Measurements from ENCODE around the gene NEO1. TPM values are rescaled to one million over a fixed set of nuclear protein-coding genes. Genes with fewer than 3 reads are reported as not detected.

The NEO1 gene
- total and polyA plus RNA-seq, 9 of the 15 experiments (the other 6 are each of a cell fraction or from before 2014, with no cell fraction given) = 0.08 to 1.7 (median 0.48) TPM

DNA sequence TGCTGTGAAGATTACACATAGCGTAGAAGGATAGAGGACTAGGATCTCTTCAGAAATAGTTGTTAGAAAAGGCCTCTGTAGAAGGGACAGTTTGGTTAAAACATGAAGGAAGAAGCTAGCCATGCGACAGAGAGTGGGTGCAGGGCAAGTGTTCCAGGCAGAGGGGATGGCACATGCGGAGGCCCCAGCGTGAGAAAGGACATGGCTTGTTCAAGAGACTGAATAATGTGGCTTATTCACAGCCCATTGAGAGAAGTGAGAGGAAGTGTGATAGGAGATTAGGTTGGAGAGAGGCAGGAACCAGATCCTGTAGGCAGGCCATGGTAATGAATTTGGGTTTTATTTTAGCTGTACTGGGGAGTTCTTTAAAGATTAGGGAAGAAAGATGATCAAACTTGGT, 56.4 kb downstream of the NEO1 start:
- intact Hi-C loops (cut with micrococcal nuclease) = no loop called here

More for the DNA sequence above, 56.4 kb downstream of the NEO1 start:
- no peak for TF ChIP-seq TRIM28 (IDR thresholded peaks at IDR 0.05)
- no peak for TF ChIP-seq NFIC (IDR thresholded peaks at IDR 0.05)
- no peak for TF ChIP-seq CC2D1A (IDR thresholded peaks at IDR 0.05)
- no peak for TF ChIP-seq ZNF143 (CRISPR knock-in tag; IDR thresholded peaks at IDR 0.05)
- no peak for TF ChIP-seq ZNF79 (CRISPR knock-in tag; IDR thresholded peaks at IDR 0.05; ENCODE audit: low read depth)
- no peak for TF ChIP-seq HMG20B (CRISPR knock-in tag; IDR thresholded peaks at IDR 0.05)
- TF ChIP-seq HDGF (IDR thresholded peaks at IDR 0.05) = no peak
- TF ChIP-seq ATF2 (CRISPR knock-in tag; IDR thresholded peaks at IDR 0.05) = no peak
- TF ChIP-seq NR3C1 (CRISPR knock-in tag; IDR thresholded peaks at IDR 0.05) = no peak
- TF ChIP-seq, protein P1, sequence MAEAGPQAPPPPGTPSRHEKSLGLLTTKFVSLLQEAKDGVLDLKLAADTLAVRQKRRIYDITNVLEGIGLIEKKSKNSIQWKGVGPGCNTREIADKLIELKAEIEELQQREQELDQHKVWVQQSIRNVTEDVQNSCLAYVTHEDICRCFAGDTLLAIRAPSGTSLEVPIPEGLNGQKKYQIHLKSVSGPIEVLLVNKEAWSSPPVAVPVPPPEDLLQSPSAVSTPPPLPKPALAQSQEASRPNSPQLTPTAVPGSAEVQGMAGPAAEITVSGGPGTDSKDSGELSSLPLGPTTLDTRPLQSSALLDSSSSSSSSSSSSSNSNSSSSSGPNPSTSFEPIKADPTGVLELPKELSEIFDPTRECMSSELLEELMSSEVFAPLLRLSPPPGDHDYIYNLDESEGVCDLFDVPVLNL (CRISPR knock-in tag; IDR thresholded peaks at IDR 0.05; ENCODE audit: low read depth) = no peak
- TF ChIP-seq, protein P2, sequence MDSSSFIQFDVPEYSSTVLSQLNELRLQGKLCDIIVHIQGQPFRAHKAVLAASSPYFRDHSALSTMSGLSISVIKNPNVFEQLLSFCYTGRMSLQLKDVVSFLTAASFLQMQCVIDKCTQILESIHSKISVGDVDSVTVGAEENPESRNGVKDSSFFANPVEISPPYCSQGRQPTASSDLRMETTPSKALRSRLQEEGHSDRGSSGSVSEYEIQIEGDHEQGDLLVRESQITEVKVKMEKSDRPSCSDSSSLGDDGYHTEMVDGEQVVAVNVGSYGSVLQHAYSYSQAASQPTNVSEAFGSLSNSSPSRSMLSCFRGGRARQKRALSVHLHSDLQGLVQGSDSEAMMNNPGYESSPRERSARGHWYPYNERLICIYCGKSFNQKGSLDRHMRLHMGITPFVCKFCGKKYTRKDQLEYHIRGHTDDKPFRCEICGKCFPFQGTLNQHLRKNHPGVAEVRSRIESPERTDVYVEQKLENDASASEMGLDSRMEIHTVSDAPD (CRISPR knock-in tag; IDR thresholded peaks at IDR 0.05) = no peak
- H4K20me1 ChIP-seq (replicated peaks; ENCODE audit: control insufficient read depth, insufficient read depth, low read length) = no peaks in the 10 kb centered on the region
- no peak overlapping the region for H3K4me3 ChIP-seq
- no peaks in the 10 kb centered on the region for H3K4me1 ChIP-seq (replicated peaks in 1 of 2; ENCODE audit: control insufficient read depth in 2 of 2, insufficient read depth in 2 of 2, low read length in 2 of 2)
- FAIRE-seq = no peak
- ATAC-seq = no peak
- no peaks in the 10 kb centered on the region for H3K79me2 ChIP-seq (ENCODE audit: control insufficient read depth, insufficient read depth, low read length)
- no peaks in the 10 kb centered on the region for H3K36me3 ChIP-seq (ENCODE audit: control insufficient read depth, insufficient read depth, low read length)
- no peak overlapping the region for H3K4me2 ChIP-seq (ENCODE audit: insufficient read depth, low read length)
- no peak overlapping the region for H3K27ac ChIP-seq (ENCODE audit: extremely low read depth, low read depth, low read length)
- H3K9me3 ChIP-seq (replicated peaks; ENCODE audit: control insufficient read depth, insufficient read depth, low read depth, low read length) = no peaks in the 10 kb centered on the region
- 0% methylated on average over 4 of the region's 4 CpGs for WGBS (ENCODE audit: insufficient coverage, low coverage, missing lambda C conversion rate)
- H2AFZ ChIP-seq (ENCODE audit: low read depth, low read length) = no peak overlapping the region
- no TSS peak for BruUV-seq (replicated peaks)
- H3K27me3 ChIP-seq (ENCODE audit: control insufficient read depth in 2 of 2, insufficient read depth in 2 of 2, low read length in 2 of 2) = no peaks in the 10 kb centered on the region
- POLR2A ChIA-PET = no interaction called here
- in situ Hi-C loops (cut with MboI) = no loop called here
- H3K9me1 ChIP-seq (ENCODE audit: control insufficient read depth, insufficient read depth, low read length) = no peaks in the 10 kb centered on the region
- no peak overlapping the region for H3K9ac ChIP-seq (ENCODE audit: insufficient read depth in 1 of 2, low read depth in 2 of 2, low read length in 2 of 2)
- no peak for DNase-seq (ENCODE audit: extremely low read depth in 1 of 4, low spot score in 3 of 4)
- CTCF ChIA-PET (ENCODE audit: low intra/inter-chr PET ratio) = no interaction called here
